HG02870 (cell line): Measurements from ENCODE around the gene PGAP6.
A peak's percentile ranks its signal among the peaks of the same experiment; 100 is the strongest.
"Not testable (repeated sequence)": the region's sequence is repeated elsewhere in the genome, so short reads cannot be mapped to it uniquely, and the experiment has no call there.

Source experiments
- ATAC-seq: cut with Tn5 transposase; IDR thresholded peaks from one replicate; pipeline ENCODE4 v1.9.1; 2021; ENCODE audit warnings: mild to moderate bottlenecking, moderate library complexity; ENCODE audit not compliant: unreplicated experiment

Gene PGAP6

DNA sequence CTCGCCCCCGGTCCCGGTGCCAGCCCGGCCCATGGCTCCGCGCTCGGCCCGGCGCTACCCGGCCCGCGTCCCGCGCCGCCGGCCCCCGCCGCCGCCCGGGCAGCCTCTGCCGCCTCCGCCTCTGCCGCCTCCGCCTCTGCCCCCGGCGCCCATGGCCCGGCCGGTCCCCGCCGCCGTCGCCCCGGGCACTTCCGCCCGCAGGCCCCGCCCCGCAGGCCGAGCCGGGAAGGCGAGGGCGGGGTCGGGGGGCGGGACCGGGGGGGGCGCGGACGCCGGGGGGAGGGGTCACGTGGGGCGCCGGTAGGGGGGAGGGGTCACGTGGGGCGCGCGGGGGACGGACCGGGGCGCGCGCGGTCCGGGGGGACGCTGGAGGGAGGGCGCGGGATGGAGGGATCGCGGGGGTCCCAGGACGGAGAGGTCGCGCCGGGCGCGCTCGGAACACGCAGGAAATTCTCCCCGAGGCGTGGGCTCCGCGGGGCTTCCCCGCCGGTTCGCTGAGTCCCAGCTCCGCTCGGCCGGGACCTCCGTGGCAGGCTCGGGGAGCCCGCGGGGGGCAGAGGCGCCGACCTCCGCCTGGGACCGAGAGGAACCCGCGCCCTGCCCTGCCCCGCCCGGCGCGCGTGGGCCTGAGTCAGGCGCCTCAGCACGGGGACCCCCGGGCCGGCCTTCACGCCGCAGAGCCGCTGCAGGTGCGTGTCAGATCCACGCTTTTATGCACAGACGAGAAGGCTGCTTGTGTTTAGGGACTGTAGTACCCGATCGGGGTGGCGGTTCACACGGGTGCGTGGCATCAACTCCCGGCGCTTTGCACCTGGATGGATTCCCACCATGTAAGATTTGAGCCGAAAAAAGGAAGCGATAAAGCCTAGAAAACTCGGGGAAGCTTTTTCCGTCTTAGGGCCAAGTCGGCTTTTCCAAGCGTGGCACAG, at the start of gene PGAP6:
TSS of gene PGAP6 (minus strand) at position 190 of the 929 bp plus-strand sequence. CDS start at position 33, 157 bp downstream.
- ATAC-seq, result no peak

DNA sequence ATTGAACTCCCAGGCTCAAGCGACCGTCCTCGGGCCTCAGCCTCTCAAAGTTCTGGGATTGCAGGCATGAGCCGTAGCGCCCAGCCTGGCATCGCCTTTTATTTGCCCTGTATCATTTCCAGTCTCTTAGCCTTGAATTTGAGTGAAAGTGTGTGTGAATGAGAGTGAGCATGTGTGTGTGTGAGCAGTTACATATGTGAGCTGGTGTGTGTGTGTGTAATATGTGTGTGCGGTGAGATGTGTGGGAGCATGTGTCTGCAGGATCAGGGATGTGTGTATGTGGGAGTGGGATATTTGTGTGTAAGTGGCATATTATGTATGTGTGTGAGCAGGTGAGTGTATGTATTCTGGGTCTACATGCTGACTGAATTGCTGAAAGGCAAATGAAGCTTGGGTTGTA, 49.1 kb upstream of the PGAP6 start:
- ATAC-seq, result no peak

- no peak for ATAC-seq
These were observed 45.5 kb upstream of the PGAP6 start for GRCh38 chr16:427250-427649.

DNA sequence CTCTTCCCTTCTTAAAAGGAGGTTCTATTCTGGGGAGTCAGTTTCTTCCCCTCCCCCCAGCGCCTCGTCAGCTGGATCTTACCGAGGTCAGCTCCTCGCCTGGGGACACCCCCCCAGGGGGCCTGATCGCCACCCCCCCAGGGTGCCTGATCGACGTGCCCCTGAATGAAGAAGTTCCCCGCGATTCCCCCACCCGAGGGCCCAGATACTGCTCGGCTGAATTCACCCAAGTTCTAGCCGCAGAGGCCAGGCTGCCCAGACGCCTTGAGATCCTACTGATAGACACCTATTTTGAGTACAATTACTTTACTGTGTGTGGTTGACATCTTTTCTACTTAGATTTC, 45.1 kb upstream of the PGAP6 start:
- no peak for ATAC-seq

DNA sequence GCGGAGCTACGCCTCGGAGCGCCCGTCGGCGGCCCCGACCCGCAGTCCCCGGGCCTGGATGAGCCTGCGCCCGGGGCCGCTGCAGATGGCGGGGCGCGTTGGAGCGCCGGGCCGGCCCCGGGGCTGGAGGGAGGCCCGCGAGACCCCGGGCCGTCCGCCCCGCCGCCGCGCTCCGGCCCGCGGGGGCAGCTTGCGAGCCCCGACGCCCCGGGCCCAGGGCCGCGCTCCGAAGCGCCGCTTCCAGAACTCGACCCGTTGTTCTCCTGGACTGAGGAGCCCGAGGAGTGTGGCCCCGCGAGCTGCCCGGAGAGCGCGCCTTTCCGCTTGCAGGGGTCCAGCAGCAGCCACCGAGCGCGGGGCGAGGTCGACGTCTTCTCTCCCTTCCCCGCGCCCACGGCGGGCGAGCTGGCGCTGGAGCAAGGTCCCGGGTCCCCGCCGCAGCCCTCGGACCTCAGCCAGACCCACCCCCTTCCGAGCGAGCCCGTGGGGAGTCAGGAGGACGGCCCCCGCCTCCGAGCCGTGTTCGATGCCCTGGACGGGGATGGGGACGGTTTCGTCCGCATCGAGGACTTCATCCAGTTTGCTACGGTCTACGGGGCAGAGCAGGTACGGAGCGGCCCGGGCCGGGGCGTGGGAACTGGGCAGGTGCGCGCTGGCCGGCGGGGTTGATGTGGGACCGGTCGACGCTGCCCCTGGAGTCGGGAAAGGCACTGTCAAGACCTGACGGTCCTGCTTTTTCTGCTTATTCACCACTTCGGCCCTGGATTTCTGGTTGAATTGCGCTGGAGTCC, 44.5 kb upstream of the PGAP6 start:
- peak; percentile 19 for ATAC-seq

- peak; percentile 32 for ATAC-seq
These were observed 43.9 kb upstream of the PGAP6 start for GRCh38 chr16:425740-426114.

DNA sequence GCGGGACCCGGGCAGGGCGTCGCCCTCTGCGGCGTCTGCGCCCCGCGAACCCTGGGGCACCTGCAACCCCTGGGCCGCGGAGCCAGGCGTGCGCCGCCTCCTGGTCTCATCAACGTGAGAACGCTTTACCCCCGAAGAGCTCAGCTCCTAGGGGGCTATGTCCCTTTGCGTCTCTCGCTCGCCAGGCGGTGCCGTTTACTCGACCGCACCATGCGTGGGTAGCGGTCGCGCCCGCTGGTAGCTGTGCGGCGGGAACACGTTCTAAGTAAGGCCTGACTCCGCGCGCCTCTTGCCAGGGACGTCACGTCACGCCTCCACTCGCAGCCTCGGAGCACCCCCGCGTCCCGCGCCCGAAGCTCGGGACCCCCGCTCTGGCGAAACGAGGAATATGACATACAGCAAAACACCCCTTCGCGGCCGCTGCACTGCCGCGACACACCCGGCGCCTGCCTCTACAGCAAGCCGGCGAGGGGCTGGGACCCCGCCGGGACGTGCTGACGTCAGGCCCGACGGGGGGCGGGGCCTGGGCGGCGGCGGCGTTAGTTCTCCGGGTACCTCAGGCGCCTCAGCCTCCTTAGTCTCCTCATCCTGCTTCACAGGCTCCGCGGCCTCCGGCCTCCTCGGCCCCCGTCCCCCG, 43.4 kb upstream of the PGAP6 start, which contains the start of gene RAB11FIP3:
TSS of gene RAB11FIP3 (plus strand) at position 568 of the 637 bp plus-strand sequence. CDS start 358 bp downstream, outside the sequence.
- ATAC-seq, result peak; percentile 82

- no peak for ATAC-seq
These were observed 42.9 kb upstream of the PGAP6 start for GRCh38 chr16:424623-425081.

- ATAC-seq, result no peak
These were observed 42.4 kb upstream of the PGAP6 start for GRCh38 chr16:424033-424622.

DNA sequence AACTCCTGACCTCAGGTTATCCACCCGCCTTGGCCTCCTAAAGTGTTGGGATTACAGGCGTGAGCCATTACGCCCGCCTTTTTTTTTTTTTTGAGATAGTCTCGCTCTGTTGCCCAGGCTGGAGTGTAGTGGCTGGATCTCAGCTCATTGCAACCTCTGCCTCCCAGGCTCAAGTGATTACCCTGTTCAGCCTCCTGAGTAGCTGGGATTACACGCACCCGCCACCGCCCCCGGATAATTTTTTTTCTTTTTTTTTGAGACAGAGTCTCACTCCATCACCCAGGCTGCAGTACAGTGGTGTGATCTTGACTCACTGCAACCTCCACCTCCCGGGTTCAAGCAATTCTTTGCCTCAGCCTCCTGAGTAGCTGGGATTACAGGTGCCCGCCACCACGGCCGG, 40.4 kb upstream of the PGAP6 start:
- not testable (repeated sequence) for ATAC-seq

GRCh38 chr16:415170-415498, 33.4 kb upstream of the PGAP6 start:
- ATAC-seq, result not testable (repeated sequence)

GRCh38 chr16:414395-415169, 32.8 kb upstream of the PGAP6 start:
- no peak for ATAC-seq

DNA sequence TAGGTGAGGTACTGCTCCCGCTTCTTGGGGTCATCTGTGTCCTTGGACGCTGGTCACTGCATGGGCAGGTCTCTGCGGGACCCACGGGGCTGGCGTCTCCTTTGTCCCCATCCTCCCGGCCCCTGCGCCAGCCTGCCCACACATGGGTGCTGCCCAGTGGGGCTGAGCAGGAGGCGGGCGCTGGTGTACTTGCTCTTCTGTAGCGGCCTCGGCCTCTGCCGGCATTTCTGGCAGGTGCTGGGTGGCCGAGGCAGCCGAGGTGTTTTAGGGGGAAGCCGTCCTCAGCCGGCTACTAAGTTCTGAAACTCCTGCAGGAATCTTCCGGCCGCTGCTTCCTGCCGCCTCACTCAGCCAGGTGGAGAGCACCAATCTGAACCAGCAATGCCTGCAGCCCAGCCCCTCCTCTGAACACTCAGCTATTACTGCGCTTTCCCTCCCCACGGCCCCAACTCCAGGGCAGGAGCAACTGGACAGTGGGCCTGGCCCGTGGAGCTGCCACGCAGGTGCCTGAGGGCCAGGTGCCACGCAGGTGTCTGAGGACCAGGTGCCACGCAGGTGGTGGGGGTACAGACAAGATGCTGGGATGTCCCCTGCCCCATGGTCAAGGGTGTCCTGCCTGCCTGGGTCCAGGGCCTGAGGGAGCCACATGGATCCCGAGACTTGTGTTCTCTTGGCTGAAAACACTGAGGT, 29.9 kb upstream of the PGAP6 start:
- ATAC-seq, result no peak

DNA sequence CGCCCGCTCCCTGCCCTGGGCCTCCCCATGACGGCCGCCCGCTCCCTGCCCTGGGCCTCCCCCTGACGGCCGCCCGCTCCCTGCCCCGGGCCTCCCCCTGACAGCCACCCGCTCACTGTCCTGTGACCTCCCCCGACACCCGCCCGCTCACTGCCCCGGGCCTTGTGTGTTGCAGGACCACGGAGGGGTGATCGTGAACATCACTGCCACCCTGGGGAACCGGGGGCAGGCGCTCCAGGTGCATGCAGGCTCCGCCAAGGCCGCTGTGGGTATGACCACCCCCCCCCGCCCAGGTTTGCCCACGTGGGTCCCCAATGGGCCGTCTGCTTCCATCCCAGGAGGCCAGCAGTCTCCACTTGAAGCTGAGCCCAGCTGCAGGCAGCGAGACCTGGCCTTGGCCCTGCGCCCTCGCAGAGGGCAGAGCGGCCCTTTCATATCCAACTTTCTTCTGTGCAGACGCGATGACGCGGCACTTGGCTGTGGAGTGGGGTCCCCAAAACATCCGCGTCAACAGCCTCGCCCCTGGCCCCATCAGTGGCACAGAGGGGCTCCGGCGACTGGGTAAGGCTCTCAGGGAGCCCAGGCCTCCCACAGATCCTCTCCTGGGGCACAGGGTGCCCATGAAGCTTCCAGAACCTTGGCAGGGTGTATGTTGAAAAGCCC, 28.9 kb upstream of the PGAP6 start:
- no peak for ATAC-seq

DNA sequence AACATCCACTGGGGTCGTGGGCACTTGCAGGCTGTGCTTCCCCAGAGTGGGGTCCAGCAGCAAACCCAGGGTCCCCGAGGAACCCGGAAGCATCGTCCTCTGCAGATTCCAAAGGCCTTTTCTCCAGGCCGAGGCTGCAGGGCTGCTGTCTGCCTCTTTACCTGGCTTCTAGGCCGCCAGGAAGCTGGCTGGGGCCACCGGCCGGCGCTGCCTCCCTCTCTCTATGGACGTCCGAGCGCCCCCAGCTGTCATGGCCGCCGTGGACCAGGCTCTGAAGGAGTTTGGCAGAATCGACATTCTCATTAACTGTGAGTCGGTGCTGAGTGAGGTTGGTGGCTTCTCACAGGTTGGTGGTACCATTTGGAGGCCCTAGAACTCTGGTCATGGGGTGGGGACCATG, 25.5 kb upstream of the PGAP6 start:
- ATAC-seq, result no peak

DNA sequence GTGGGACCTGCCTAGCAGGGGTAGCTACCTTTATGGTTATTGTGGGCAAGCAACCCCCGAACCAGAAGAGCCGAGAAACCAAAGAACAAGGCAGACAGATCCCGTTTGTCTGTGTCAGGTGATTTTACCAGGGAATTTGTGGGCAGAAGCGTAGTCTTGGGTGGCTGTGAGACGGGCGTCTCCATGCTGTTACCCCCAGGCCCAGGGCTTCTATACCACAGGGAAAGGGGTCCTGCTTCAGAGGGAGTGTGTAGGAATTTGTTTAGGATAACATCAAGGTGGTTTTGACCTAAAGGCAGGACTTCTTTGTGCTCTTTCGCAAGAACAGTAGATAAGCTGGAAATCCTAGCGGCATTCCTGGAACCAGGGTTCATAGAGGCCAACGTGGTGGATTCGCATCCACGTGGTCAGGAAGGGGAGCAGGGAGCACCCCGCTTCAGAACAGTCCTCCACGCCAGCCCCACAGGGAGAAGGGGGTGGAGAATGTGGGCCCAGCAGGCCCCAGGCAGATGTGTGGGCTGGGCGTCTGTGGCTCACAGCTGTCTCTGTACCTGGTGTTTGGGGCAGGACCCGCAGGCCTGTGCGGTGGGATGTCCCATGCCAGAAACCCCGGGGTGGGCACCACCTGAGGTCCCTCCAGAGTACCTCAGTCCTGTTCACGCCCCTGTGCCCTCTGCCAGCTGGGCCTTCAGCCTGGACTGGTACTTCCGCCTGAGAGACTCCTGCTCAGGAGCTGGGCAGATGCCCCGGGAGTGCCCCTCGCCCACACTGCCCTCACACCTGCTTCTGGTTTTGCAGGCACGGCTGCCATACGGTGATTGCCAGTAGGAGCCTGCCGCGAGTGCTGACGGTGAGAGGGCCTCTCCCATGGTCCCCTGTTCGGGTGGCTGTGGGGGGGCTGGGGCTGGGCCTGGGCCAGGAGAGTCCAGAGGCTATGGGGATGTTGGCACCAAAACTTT, 24.0 kb upstream of the PGAP6 start:
- no peak for ATAC-seq

- no peak for ATAC-seq
These were observed 23.3 kb upstream of the PGAP6 start for GRCh38 chr16:404971-405486.
